ENCODE measurements around the gene HMX3. TPM values are rescaled to one million over a fixed set of nuclear protein-coding genes. Genes with fewer than 3 reads are reported as not detected.

Gene HMX3
- total RNA-seq, 1 experiment from 2014 or later = not detected

DNA sequence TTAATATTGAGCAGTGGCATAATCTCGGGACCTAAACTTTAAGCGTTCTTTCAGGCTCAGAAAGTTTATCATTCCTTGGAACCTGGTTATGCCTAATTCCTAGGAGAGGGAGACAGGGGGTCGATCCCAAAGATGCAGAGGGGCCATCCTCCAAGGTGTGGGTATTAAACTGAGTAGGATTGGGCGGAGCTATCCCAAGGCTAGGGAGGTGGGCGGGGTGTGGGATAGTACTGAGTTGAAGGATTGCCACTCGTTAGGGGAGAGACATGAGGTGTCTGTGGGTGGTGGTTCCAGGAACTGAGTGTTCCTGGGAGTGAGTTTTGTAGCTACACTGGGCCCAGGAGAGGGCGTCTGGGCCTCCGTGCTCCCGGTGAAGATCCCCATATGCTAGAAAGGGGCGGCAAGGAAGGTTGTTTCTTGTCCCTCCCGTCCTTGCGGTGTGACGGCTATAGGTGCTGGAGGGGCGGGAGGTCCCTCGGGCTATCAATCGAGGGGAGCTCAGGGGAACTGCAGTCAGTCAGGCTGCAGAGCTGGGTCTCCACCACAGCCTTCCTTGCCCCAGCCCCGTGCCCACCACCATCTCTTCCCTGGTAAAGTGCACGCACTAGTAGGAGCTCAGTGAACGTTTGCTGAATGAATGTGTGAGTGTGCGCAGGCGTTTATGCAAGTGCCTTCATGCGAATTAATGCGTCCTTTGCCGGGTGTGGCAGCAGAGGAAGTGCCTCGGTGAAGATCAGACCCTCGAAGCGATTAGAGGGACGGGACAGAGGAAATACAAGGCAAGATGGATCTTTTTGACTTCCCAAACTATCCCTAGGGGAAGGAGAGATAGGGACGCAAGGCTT is 9.1 kb downstream of the HMX3 start:
- Histone ChIP-seq H3K36me3 (ENCODE audit: insufficient read depth, low read length) (no peaks in the 10 kb centered on the region), H3K4me1 (ENCODE audit: low read length) (no peaks in the 10 kb centered on the region), H3K27ac (ENCODE audit: low read length) (no peak overlapping the region), H4K20me1 (ENCODE audit: insufficient read depth, low read depth, low read length) (no peaks in the 10 kb centered on the region), H3K4me3 (ENCODE audit: low read length) (no peak overlapping the region), H3K79me2 (ENCODE audit: low read length) (no peaks in the 10 kb centered on the region), H3K9ac (ENCODE audit: low read length) (no peak overlapping the region), H3K4me2 (ENCODE audit: low read depth, low read length, poor library complexity, severe bottlenecking) (no peak overlapping the region), H3K27me3 (ENCODE audit: low read length) (no peaks in the 10 kb centered on the region), H3K9me2 (replicated peaks; ENCODE audit: insufficient read depth, low read length) (no peaks in the 10 kb centered on the region), H3K9me3 (ENCODE audit: low read length) (no peaks in the 10 kb centered on the region), H2AFZ (ENCODE audit: low read length) (no peak overlapping the region)
- no peak for DNase-seq

GRCh38 chr10:123145542-123146012 is 9.8 kb downstream of the HMX3 start:
- H3K27me3 ChIP-seq (ENCODE audit: low read length) = no peaks in the 10 kb centered on the region
- H4K20me1 ChIP-seq (ENCODE audit: insufficient read depth, low read depth, low read length) = no peaks in the 10 kb centered on the region
- H3K9ac ChIP-seq (ENCODE audit: low read length) = no peak overlapping the region
- no peaks in the 10 kb centered on the region for H3K9me3 ChIP-seq (ENCODE audit: low read length)
- H3K79me2 ChIP-seq (ENCODE audit: low read length) = no peaks in the 10 kb centered on the region
- H3K27ac ChIP-seq (ENCODE audit: low read length) = no peak overlapping the region
- no peak overlapping the region for H3K4me3 ChIP-seq (ENCODE audit: low read length)
- H3K9me2 ChIP-seq (replicated peaks; ENCODE audit: insufficient read depth, low read length) = no peaks in the 10 kb centered on the region
- DNase-seq = no peak
- no peaks in the 10 kb centered on the region for H3K36me3 ChIP-seq (ENCODE audit: insufficient read depth, low read length)
- no peak overlapping the region for H3K4me2 ChIP-seq (ENCODE audit: low read depth, low read length, poor library complexity, severe bottlenecking)
- H2AFZ ChIP-seq (ENCODE audit: low read length) = no peak overlapping the region
- no peaks in the 10 kb centered on the region for H3K4me1 ChIP-seq (ENCODE audit: low read length)

GRCh38 chr10:123146013-123146893 is 10.5 kb downstream of the HMX3 start:
- Histone ChIP-seq H2AFZ (ENCODE audit: low read length) (no peak overlapping the region), H3K79me2 (ENCODE audit: low read length) (no peaks in the 10 kb centered on the region), H3K9ac (ENCODE audit: low read length) (no peak overlapping the region), H3K4me1 (ENCODE audit: low read length) (peaks cover 3% of the 10 kb centered on the region), H4K20me1 (ENCODE audit: insufficient read depth, low read depth, low read length) (no peaks in the 10 kb centered on the region), H3K27me3 (ENCODE audit: low read length) (no peaks in the 10 kb centered on the region), H3K4me2 (ENCODE audit: low read depth, low read length, poor library complexity, severe bottlenecking) (no peak overlapping the region), H3K27ac (ENCODE audit: low read length) (no peak overlapping the region), H3K36me3 (ENCODE audit: insufficient read depth, low read length) (no peaks in the 10 kb centered on the region), H3K9me3 (ENCODE audit: low read length) (no peaks in the 10 kb centered on the region), H3K9me2 (replicated peaks; ENCODE audit: insufficient read depth, low read length) (no peaks in the 10 kb centered on the region), H3K4me3 (ENCODE audit: low read length) (no peak overlapping the region)
- DNase-seq = no peak

GRCh38 chr10:123146894-123147634 is 11.3 kb downstream of the HMX3 start:
- no peak overlapping the region for H3K4me2 ChIP-seq (ENCODE audit: low read depth, low read length, poor library complexity, severe bottlenecking)
- H3K79me2 ChIP-seq (ENCODE audit: low read length) = no peaks in the 10 kb centered on the region
- H3K4me1 ChIP-seq (ENCODE audit: low read length) = peaks cover 9% of the 10 kb centered on the region
- H3K9me3 ChIP-seq (ENCODE audit: low read length) = no peaks in the 10 kb centered on the region
- no peak overlapping the region for H3K9ac ChIP-seq (ENCODE audit: low read length)
- no peaks in the 10 kb centered on the region for H3K27me3 ChIP-seq (ENCODE audit: low read length)
- no peaks in the 10 kb centered on the region for H3K9me2 ChIP-seq (replicated peaks; ENCODE audit: insufficient read depth, low read length)
- no peak for DNase-seq
- no peaks in the 10 kb centered on the region for H3K36me3 ChIP-seq (ENCODE audit: insufficient read depth, low read length)
- no peak overlapping the region for H3K27ac ChIP-seq (ENCODE audit: low read length)
- no peaks in the 10 kb centered on the region for H4K20me1 ChIP-seq (ENCODE audit: insufficient read depth, low read depth, low read length)
- H3K4me3 ChIP-seq (ENCODE audit: low read length) = no peak overlapping the region
- H2AFZ ChIP-seq (ENCODE audit: low read length) = no peak overlapping the region

DNA sequence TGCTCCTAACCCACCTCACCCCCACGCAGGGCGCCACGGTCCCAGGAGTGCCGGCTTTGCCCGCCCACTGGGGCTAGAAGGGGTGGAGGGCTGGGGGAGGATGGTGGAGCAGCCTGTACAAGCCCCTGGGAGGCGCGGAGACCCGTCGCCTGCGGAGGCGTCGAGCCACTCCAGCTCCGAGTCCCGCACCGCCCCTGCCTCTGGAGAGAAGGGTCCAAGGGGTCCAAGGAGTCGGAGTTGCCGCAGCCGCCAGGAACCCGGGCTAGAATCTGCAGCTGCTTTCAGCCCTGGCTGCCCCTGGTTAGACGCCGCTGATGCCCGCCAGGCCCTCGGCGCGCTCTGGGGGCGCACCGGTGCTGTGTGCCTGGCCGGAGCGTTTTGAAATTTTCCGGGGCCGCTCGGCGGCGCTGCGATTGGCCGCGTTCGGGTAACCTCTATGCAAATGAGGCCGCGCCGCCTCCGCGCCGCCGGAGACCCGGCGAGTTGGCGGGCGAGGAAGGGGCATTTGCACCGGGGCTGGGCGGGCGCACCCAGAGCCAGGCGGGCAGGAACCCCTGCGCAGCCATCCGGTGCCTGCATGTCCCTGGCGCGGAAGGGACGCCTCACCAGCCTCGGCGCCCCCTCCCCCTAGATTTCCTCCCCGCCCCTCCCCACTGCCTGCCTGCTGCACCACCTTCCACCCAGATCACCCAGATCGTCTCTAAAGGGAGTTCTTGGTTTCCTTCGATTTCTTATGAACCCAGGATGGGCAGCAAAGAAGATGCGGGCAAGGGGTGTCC is 12.1 kb downstream of the HMX3 start, which contains the start of gene HMX2:
TSS of gene HMX2 (plus strand) at position 502 of the 779 bp plus-strand sequence. CDS start at position 745, 243 bp downstream.
- no peaks in the 10 kb centered on the region for H3K79me2 ChIP-seq (ENCODE audit: low read length)
- H3K4me1 ChIP-seq (ENCODE audit: low read length) = peaks cover 9% of the 10 kb centered on the region
- no peak within 1 kb of the TSS for H2AFZ ChIP-seq (ENCODE audit: low read length)
- no peak within 1 kb of the TSS for H3K9ac ChIP-seq (ENCODE audit: low read length)
- H4K20me1 ChIP-seq (ENCODE audit: insufficient read depth, low read depth, low read length) = no peaks in the 10 kb centered on the region
- H3K27ac ChIP-seq (ENCODE audit: low read length) = no peak within 1 kb of the TSS
- H3K27me3 ChIP-seq (ENCODE audit: low read length) = no peaks in the 10 kb centered on the region
- H3K36me3 ChIP-seq (ENCODE audit: insufficient read depth, low read length) = no peaks in the 10 kb centered on the region
- peak; percentile 49 for DNase-seq
- H3K4me2 ChIP-seq (ENCODE audit: low read depth, low read length, poor library complexity, severe bottlenecking) = peak within 1 kb of the TSS; percentile 35
- no peaks in the 10 kb centered on the region for H3K9me2 ChIP-seq (replicated peaks; ENCODE audit: insufficient read depth, low read length)
- peak within 1 kb of the TSS; percentile 34; the same call in 1 of the 2 replicates for H3K4me3 ChIP-seq (ENCODE audit: low read length)
- no peaks in the 10 kb centered on the region for H3K9me3 ChIP-seq (ENCODE audit: low read length)

GRCh38 chr10:123148414-123149161 is 12.8 kb downstream of the HMX3 start:
- Histone ChIP-seq H3K27ac (ENCODE audit: low read length) (no peak overlapping the region), H3K27me3 (ENCODE audit: low read length) (no peaks in the 10 kb centered on the region), H3K36me3 (ENCODE audit: insufficient read depth, low read length) (no peaks in the 10 kb centered on the region), H3K4me2 (ENCODE audit: low read depth, low read length, poor library complexity, severe bottlenecking) (no peak overlapping the region), H3K9me3 (ENCODE audit: low read length) (no peaks in the 10 kb centered on the region), H3K4me3 (ENCODE audit: low read length) (peak overlapping the region; percentile 34; the same call in 1 of the 2 replicates), H2AFZ (ENCODE audit: low read length) (no peak overlapping the region), H4K20me1 (ENCODE audit: insufficient read depth, low read depth, low read length) (no peaks in the 10 kb centered on the region), H3K79me2 (ENCODE audit: low read length) (no peaks in the 10 kb centered on the region), H3K9ac (ENCODE audit: low read length) (no peak overlapping the region), H3K4me1 (ENCODE audit: low read length) (peaks cover 11% of the 10 kb centered on the region), H3K9me2 (replicated peaks; ENCODE audit: insufficient read depth, low read length) (no peaks in the 10 kb centered on the region)
- no peak for DNase-seq

GRCh38 chr10:123149162-123149567 is 13.4 kb downstream of the HMX3 start:
- Histone ChIP-seq H3K79me2 (ENCODE audit: low read length) (no peaks in the 10 kb centered on the region), H2AFZ (ENCODE audit: low read length) (no peak overlapping the region), H4K20me1 (ENCODE audit: insufficient read depth, low read depth, low read length) (no peaks in the 10 kb centered on the region), H3K9me3 (ENCODE audit: low read length) (no peaks in the 10 kb centered on the region), H3K36me3 (ENCODE audit: insufficient read depth, low read length) (no peaks in the 10 kb centered on the region), H3K9ac (ENCODE audit: low read length) (no peak overlapping the region), H3K4me2 (ENCODE audit: low read depth, low read length, poor library complexity, severe bottlenecking) (no peak overlapping the region), H3K4me3 (ENCODE audit: low read length) (no peak overlapping the region), H3K9me2 (replicated peaks; ENCODE audit: insufficient read depth, low read length) (no peaks in the 10 kb centered on the region), H3K27me3 (ENCODE audit: low read length) (no peaks in the 10 kb centered on the region), H3K27ac (ENCODE audit: low read length) (no peak overlapping the region), H3K4me1 (ENCODE audit: low read length) (peaks cover 13% of the 10 kb centered on the region)
- DNase-seq = no peak
